Epithelial cell of proximal tubule (primary cell): ENCODE measurements around the gene KRTAP19-6. TPM values are rescaled to one million over a fixed set of nuclear protein-coding genes. Genes with fewer than 3 reads are reported as not detected.

Experiments
- DNase-seq: peaks from one replicate; pipeline ENCODE4 v3.0.0-alpha.2; 2011; ENCODE audit warnings: low read depth
- H3K4me3 ChIP-seq: 2 replicates; pipeline ENCODE4 v1.5.1; 2011; ENCODE audit warnings: low read depth, mild to moderate bottlenecking, low read length
- total RNA-seq: library from RNA; depleted of rRNA; stranded (reverse); fragments of >200 nt; gene quantifications from 2 replicates; pipeline ENCODE4 v1.2.3, GENCODE V29; 2015
- TF ChIP-seq, protein P1 (sequence below): conservative IDR thresholded peaks from 2 replicates; pipeline ENCODE4 v1.5.1; 2012; ENCODE audit warnings: low read depth, mild to moderate bottlenecking, low read length

KRTAP19-6 gene
- total RNA-seq, 1 donor from 2014 or later: not detected

- TF ChIP-seq, protein P1, sequence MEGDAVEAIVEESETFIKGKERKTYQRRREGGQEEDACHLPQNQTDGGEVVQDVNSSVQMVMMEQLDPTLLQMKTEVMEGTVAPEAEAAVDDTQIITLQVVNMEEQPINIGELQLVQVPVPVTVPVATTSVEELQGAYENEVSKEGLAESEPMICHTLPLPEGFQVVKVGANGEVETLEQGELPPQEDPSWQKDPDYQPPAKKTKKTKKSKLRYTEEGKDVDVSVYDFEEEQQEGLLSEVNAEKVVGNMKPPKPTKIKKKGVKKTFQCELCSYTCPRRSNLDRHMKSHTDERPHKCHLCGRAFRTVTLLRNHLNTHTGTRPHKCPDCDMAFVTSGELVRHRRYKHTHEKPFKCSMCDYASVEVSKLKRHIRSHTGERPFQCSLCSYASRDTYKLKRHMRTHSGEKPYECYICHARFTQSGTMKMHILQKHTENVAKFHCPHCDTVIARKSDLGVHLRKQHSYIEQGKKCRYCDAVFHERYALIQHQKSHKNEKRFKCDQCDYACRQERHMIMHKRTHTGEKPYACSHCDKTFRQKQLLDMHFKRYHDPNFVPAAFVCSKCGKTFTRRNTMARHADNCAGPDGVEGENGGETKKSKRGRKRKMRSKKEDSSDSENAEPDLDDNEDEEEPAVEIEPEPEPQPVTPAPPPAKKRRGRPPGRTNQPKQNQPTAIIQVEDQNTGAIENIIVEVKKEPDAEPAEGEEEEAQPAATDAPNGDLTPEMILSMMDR: no peak
- H3K4me3 ChIP-seq: no peak overlapping the region
- no peak for DNase-seq
Measured at GRCh38 chr21:30563630-30564029, 22.0 kb upstream of the KRTAP19-6 start.

DNA sequence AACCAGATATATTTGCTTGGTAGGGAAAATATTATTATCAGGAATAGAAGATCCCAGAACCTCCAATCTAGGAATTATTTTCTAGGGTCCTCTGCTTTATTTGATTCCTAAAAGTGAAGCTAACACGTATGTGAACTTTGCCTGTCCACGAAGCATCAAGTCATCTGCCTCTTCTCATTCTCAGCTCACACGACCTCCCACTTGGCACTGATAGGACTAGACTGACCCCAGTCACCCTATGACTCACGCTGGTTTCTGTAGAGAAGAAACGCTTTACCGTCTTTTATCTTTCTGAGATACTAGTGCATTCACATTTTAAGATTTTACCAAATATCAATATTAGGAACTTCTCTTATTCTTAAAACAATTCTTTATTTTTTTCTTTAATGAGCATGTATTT is 21.4 kb upstream of the KRTAP19-6 start:
- DNase-seq: no peak
- no peak overlapping the region for H3K4me3 ChIP-seq
- TF ChIP-seq, protein P1: no peak

GRCh38 chr21:30561957-30562356 is 20.3 kb upstream of the KRTAP19-6 start:
- TF ChIP-seq, protein P1: no peak
- DNase-seq: no peak
- no peak overlapping the region for H3K4me3 ChIP-seq

DNA sequence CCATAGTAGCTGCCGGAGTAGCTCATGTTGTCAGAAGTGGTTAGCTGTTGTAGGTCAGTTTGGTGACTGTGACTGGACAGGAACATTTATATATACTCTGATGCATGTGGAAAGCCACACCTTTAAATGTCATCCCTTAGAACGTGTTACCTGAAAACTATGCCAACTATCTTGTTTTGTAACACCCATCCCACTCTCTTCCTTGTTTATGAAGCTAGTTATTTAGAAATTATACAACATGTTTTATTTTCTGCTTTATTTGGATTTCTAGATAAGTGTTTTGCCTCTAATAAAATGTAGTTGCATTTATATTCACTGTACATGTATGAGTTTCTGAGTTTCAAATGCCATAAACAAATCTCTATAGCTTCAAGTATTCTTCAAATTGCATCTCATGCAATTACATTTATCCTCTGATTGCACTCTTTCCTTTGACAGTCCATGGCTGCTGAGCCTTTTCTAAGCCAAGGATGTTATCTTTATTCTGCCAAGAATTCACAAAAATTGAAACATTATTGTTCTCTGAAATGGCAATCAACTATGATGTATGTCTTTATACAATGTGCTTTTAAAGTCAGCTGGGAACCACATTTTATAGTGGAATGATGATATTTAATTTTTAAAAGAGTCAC is 19.7 kb upstream of the KRTAP19-6 start, which contains the start of gene KRTAP19-7:
Gene KRTAP19-7 (minus strand): TSS at position 51 of the 632 bp plus-strand sequence. CDS start 25 bp downstream, at position 26.
- TF ChIP-seq, protein P1: no peak
- no peak for DNase-seq
- H3K4me3 ChIP-seq: no peak within 1 kb of the TSS

GRCh38 chr21:30555095-30555494 is 13.4 kb upstream of the KRTAP19-6 start:
- TF ChIP-seq, protein P1: no peak
- no peak for DNase-seq
- H3K4me3 ChIP-seq: no peak overlapping the region

DNA sequence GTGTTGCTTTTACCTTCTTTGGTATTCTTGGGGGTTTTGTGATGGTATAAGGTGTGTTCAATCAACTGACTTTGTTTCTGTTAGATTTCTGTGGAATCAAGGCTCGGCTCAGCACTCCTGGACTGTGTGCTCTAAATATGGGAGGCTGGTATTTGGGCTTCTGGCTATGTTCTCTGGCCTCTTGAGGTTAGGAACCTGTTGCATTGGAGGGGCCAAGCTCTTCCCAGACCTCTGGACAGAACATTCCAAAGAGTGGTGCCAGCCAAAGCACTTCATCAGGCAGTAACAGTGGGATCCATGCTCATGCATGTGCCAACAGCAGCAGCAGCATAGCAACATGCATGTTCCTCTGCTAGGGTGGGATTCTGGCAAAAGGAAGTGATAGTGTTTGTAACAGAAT is 11.1 kb upstream of the KRTAP19-6 start:
- no peak for DNase-seq
- TF ChIP-seq, protein P1: no peak
- no peak overlapping the region for H3K4me3 ChIP-seq

GRCh38 chr21:30518876-30519275 is 22.8 kb downstream of the KRTAP19-6 start:
- DNase-seq: no peak
- no peak overlapping the region for H3K4me3 ChIP-seq
- TF ChIP-seq, protein P1: no peak
